ENCODE measurements around the gene PLCB4. TPM values are rescaled to one million over a fixed set of nuclear protein-coding genes. Genes with fewer than 3 reads are reported as not detected.

PLCB4 gene
- total RNA-seq, 1 experiment from 2014 or later, result 0.46 TPM

GRCh38 chr20:9061434-9061833 lies 7.5 kb upstream of the PLCB4 start:
- no peak for DNase-seq (ENCODE audit: low spot score)

DNA sequence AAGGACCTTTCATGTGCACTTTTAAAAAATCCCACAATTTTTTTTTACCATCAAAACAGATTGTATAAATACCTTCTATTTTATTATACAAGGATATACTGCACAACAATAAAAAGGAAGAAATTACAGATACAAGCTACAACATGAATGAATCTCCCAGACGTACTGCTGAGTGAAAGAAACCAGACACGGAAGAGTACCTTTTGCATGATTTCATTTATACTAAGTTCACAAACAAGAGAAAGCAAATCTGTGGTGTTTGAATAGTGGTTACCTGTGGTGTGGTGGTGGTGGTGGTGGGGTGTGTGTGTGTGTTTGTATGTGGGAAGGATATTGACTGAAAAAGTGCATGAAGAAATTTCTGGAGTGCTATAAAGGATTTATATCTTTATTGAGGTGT lies 6.8 kb upstream of the PLCB4 start:
- no peak for DNase-seq (ENCODE audit: low spot score)

DNA sequence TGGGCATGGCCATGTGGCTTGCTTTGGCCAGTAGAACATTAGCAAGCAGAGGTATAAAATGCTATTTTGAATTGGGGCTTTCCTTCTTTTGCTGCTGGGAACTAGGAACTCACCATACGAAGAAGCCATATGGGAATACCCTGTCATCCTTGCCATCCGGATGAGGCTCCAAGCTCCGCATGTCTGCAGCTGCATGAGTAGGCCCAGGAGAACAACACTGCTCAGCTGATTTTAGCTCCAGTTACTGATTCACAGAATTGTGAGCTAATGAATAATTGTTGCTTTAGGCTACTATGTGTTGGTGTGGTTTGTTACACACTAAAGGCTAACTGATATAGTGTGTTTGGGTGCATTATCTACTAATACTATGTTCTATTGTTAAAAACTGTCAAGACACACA lies 2.7 kb upstream of the PLCB4 start:
- no peak for DNase-seq (ENCODE audit: low spot score)

- DNase-seq (ENCODE audit: low spot score), result no peak
Measured at GRCh38 chr20:9068233-9068801, 570 bp upstream of the PLCB4 start.

DNA sequence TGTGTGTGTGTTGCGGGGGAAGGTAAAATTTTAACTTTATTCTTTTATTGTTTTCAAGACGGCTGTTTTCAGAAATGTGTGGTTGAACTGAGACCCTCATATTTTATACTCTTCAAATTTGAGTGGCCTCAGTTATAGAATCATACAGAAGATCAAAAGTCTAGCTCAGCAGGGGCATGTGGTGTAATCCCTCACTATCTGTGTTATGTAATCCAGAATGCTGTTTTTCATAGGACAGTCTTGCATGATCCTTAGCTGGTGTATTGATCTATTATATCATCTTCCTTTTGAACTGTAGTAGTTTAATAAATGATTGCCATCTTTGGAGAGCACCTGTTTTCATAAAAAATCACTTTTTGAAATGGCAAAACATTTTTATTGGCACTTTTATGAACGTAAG lies 1.4 kb downstream of the PLCB4 start:
- DNase-seq (ENCODE audit: low spot score), result no peak

DNA sequence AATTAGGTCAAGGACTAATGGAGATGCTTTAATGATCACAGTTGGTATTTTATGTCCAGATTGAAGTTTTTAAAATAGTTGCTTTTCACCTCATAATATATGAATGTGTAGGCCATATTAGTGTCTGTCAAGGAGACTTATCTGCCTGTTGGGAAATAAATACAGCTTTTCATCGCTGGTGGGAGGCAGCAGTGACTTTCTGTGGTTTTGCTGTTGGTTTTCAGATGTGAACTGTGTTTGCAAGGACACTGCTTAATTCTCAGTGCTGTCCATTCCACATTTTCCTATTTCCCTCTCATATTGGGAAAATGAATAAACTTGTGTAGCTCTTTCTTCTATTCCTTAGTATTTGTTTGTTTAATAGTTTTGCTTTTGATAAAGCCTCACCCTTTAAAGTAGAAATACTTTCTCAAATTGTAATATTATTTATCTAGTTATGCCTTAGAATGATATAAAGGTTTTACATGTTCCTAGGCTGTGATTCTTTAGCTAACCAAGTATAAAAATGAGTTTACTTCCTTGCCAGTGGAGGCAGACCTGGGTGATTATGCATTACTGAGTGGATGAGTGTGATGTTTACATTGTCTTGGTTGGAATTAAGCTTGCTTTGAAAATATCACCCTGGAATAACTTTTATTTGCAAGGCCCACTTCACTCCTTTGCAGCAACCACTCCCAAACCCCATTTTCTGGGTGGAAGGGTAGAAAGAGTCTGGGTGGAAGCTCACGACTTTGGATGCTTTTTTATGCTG lies 3.3 kb downstream of the PLCB4 start:
- no peak for DNase-seq (ENCODE audit: low spot score)

DNA sequence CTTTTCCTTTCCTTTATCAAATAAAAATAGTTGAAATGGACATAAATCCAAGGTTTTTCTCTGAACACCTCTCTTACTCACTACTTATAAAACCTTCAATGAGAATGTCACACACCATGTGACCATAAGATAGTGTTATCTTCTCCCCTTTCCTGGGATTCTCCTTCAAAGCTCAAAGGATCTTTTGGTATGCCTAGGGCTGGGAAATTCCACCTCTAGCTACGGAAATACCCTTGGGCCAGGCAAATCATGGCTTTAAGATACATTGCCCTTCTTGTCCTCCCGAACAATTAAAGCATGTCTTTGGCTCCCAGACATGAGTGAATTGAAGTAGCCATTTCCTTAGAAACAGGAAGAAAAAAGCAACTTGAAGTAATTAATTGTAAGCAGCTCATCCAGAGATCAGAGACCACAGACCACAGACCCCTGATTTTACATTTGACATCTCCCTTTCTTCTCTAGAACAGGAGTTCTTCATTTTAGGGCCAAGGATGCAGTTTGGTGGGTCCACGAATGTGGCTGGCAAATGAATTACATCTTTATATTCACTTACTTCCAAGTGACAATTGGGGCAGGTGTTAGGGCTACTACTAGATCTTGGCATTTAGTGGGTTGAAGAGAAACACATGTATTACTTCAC lies 4.1 kb downstream of the PLCB4 start:
- no peak for DNase-seq (ENCODE audit: low spot score)

GRCh38 chr20:9075264-9076095 lies 6.6 kb downstream of the PLCB4 start:
- no peak for DNase-seq (ENCODE audit: low spot score)

DNA sequence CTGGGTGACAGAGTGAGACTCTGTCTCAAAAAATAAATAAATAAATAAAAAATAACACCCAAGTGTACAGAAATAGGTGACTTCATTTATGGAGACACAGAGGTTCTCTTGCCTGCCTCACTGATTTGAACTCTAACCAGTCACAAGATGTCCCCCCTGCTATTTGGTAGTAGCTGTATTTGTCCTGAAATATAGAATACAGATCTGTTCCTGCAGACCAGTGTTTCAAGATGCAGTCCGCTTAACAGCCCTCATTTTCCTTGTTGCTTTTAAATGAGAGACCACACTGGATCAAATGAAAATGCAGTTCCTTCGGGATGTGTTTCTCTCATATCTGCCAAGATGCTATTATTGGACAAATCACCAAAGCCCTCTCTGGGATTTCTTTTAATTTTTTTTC lies 7.6 kb downstream of the PLCB4 start:
- DNase-seq (ENCODE audit: low spot score), result no peak

DNA sequence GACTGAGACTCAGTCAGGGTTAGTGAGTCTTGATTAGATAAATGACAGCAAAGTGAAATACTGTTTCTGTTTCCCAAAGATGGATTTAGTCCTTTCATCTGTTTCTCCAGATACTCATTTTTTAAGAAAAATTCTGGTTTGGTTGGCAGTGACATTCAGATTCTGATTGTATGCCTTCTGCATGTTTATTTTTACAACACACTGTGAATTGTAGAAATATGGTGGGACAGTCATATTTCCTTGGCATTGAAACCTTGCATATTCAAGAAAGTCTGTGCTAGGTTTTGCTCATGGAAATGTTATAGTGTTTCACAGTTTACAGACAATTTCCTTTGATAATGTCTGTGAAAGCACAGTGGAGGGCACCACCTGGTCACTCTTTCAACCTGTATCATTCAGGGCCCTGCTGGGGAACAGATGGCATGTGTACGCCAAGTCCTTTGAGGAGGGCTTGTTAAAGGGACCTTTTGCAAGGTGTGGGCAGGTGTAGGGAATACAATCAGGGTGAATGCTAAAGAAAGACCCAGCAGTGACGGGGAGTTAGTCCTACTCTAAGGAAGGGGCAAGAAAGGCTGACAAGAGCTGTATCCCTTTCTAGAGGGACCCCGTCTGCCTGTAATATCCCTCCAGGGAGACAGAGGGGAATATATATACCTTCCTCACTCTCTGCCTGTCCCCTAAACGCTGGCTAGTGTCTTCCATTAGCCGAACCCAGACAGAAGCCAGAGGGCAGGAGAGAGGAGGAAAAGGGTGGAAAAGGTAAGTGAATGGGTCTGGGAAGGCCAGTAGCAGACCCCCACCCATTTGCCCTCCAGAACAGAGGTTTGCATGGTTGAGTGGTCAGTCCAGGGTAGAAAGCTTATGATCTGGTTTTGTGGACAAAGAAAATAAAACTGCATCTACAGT lies 10.2 kb downstream of the PLCB4 start:
- DNase-seq (ENCODE audit: low spot score), result no peak

- no peak for DNase-seq (ENCODE audit: low spot score)
Measured at GRCh38 chr20:9081423-9081966, 12.6 kb downstream of the PLCB4 start.

DNA sequence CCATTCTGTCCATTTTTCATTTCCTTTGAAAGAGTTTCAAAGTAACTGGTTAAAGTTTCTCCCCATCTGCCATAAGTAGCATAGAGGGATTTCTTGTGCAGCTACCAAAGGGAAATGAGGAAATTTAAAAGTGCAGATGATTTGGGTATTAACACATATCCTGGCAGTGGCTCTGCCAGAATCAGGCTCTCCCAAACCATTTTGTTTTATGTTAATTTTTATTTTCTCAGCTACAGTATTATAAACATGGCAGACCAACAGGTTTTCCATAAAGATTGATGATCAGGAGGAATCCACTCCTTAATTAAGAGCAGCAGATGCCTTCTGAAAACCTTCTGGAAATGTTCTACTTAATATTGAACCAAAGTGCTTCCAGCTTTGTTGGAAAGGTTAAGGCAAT lies 13.9 kb downstream of the PLCB4 start:
- DNase-seq (ENCODE audit: low spot score), result no peak

DNA sequence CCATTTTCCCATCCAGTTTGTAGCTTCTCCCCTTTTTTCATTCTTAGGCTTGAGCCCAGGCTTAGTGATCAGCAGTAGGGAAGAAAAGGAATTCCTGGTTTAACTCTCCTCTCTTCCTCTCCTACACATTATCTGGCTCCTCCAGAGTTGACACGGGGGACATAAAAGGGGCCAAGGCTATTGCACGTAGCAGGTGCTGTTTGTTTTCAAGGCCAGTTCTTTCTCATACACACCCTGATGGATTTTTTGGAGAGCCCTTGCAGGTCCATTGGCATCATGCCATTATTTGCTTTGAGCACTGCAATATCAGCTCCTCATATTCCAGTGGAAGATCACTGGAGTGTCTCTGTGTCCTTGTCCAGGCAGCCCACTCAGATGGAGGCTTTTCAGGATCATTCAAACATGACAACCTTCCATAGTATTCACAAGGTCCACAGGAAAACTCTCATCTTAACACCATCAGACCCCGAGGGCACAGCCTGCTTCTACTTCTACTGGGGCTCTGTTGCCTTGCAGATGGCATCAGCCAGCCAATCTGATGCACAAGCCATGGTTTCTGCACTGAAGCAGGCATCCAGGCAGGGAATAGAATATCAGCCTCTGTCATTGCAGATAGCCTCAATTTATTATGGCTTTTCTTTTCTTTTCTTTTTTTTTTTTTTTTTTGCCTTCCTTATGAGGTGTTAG lies 18.8 kb downstream of the PLCB4 start:
- no peak for DNase-seq (ENCODE audit: low spot score)

- DNase-seq (ENCODE audit: low spot score), result no peak
Measured at GRCh38 chr20:9088556-9088955, 19.7 kb downstream of the PLCB4 start.

GRCh38 chr20:9092113-9092512 lies 23.2 kb downstream of the PLCB4 start:
- DNase-seq (ENCODE audit: low spot score), result no peak

GRCh38 chr20:9092655-9093054 lies 23.8 kb downstream of the PLCB4 start:
- no peak for DNase-seq (ENCODE audit: low spot score)

- no peak for DNase-seq (ENCODE audit: low spot score)
Measured at GRCh38 chr20:9093218-9093957, 24.5 kb downstream of the PLCB4 start.

DNA sequence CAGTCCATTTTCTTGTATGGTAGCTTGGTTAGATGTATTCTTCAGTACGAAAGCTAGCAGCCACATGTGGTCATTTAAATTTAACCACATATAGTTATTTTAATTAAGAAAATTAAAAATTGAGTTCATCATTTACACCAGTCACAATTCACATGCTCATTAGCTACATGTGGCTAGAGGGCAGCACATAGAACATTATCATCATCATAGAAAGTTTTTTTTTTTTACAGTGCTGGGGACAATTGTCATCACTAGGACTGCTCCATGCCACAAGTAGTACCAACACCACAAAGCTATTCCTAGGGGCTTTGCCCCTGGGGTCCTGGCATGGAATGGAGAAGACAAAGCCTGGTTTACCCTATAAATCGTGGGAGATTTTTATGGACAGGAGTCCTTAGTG lies 30.5 kb downstream of the PLCB4 start:
- DNase-seq (ENCODE audit: low spot score), result peak; percentile 21

GRCh38 chr20:9100691-9101090 lies 31.8 kb downstream of the PLCB4 start:
- DNase-seq (ENCODE audit: low spot score), result no peak

DNA sequence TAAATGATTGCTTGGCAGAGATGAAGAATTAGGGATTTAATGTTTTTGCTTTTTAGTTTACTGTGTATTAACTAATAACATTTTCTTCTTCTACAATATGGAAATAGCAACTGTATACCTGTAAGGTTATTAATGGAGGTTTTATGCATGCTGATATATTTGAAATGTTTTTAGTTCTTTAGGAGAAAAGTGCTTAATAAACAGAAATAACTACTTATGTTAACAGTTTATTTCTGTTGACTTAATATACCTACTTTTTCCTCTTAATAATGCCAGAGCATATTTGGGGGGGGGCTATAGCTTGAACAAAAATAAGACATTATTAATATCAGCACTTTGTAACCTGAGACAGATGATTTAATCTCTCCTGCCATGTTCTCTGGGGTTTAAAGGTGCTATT lies 33.6 kb downstream of the PLCB4 start:
- DNase-seq (ENCODE audit: low spot score), result no peak
